ENCODE data around the gene TSPAN9.

The TSPAN9 gene

DNA sequence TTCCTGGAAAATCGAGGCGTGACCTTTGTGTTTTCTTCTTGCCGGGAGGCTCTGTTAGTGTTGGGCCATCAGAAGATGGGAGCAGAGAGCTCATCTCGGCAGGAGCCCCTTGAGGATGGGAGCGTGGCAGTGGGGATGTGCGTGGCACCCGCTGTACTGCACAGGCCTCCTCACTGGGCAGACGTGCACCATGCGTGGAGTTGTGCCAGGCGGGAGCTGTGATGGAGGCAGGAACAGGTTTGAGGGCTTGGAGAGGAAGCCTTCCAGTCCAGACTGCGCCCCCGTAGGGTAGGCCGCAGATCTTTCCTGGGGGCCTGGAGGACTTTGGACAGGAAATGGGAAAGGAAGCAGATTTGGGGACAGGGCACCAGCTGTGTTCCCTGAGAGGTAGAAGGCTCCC is 197.5 kb downstream of the TSPAN9 start:
- DNase-seq (ENCODE audit: low read depth in 3 of 3), result no peak

DNA sequence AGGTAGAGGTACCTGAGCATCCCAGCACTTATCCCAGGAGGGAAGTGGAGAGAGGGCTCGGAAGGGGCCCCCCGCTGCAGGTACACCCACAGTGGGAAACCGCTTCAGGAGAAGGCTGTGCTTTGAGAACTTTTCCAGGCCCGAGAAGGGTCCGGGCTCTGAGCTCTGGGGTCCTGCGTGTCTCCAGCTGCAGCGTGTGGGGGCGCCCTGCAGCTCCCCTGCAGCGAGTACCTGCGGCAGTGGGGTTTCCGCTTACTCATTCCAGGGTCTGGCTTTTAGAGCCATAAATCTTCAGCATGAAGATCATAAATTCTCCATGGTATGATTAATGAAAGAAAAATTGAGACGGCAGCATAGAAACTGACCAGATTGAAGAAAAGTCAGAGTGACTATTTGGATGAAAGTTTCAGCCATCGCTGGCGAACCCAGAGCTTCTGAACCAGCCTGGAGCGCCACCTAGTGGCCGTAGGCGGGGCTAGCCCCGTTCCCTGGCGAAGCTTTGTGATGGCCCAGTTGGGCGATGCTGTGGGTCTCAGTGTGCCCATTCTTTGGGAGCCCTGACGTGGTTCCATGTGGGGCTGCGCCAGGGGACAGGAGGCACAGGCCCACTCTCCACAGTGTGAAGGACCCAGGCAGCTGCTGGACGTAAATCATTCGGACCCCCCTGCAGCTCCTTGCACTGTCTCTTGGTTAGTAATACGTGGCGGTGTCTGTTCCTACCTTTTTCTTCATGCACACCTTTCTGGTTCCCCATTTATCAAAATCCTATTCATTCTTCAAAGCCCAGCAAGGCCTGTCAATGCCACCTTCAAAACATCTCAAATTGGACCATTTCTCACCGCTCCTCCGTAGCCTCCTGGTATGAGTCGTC is 198.2 kb downstream of the TSPAN9 start:
- peak; percentile 33 to 56 (median 52) for DNase-seq (ENCODE audit: low read depth in 3 of 3)

DNA sequence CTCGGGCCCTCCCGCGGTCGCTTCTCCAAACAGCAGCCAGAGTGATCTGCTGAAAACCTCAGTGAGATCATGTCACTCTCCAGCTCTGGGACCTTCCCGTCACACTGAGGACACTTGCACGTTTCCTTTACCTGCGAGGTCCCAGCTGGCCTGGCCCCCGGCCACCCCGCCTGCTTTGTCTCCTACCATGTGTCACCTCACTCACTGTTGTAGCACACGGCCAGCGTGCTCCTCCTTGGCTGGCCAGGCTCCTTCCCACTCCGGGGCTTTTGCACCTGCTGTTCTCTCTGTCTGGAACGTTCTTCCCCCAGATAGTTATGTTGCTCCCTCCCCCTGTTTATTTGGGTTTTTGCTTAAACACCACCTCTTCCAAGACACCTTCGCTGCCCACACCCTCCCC is 199.0 kb downstream of the TSPAN9 start:
- no peak for DNase-seq (ENCODE audit: low read depth in 3 of 3)

DNA sequence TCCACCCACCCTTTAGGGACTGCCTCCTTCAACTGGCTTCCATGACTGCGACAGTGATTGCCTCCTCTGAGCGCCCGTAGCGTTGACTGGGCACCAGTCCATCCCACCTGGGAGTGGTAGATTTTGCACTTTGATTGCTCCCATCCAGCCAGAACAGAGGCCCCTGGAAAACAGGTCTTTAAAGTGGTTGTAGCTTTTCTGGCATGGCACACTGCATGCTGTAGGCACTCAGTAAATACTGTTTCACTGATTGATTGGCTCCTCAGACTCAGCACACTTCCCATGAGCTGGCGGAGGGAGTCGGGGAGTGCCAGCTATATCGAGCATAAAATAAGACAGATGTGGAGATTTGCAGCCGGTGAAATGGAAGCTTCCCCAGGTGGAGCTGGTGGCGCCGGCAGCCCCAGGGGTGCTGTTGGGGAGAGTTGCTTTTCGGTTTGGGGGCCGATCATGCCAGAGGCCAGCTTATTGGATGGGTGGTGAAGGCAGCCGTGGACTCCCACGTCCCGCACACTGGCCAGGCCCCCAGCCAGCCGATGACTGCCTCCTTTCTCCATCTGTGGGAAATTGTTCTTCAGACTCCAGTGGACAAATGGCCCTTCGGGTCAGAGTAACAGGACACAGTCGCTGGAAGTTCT is 200.2 kb downstream of the TSPAN9 start:
- DNase-seq (ENCODE audit: low read depth in 3 of 3), result no peak

DNA sequence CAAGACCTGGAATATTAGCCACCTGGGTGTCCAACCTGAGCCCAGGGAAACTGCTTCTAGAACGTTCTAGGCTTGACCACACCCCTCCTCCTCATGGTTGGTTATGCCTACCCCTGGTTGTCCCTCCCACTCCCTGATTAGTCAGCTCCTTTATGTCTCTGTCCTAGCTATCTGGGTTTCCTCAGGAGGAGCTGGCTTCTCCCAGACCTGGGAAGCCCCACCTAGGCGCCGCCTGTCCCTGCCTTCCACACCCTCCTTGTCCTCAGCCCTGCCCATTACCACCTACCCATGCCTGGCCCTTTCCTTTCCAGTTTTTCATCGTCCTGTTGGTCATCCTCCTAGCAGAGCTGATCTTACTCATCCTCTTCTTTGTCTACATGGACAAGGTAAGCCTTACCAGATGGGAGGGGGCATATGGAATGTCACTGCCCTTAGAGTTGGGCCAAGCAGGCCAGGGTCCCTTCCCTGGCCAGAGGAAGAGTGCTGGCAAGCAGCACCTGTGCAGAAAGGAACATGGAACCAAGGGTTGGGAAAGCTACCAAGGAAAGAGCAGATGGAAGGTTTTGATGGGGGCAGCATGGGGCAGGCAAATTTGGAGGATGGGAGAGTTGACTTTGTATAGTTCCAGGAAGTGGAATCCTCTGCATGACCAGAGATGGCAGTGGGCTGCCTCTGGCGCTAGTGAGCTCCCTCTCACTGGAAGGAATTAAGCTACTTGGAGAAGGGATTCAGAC is 201.7 kb downstream of the TSPAN9 start:
- DNase-seq (ENCODE audit: low read depth in 3 of 3), result no peak

DNA sequence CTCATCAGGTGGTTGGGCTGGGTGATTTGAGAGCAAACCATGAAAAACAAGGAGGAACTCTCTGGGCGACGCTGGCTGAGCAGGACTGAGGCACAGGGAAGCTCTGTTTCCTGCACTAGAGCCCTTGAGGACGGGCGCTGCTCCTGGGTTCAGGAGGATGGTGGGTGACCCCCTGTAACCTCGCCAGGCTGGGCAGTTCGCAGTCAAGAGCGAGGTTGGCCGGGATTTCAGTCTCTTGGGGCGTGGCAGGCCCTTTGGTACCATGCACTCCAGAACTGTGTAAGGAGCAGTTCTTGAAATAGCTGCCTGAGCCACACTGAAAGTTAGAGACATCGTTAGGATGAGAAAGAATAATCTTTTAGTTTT is 202.2 kb downstream of the TSPAN9 start:
- no peak for DNase-seq (ENCODE audit: low read depth in 3 of 3)

- DNase-seq (ENCODE audit: low read depth in 3 of 3), result no peak
Measured at GRCh38 chr12:3279832-3280231, 202.7 kb downstream of the TSPAN9 start.

- DNase-seq (ENCODE audit: low read depth in 3 of 3), result no peak
Measured at GRCh38 chr12:3280967-3281366, 203.8 kb downstream of the TSPAN9 start.

- DNase-seq (ENCODE audit: low read depth in 3 of 3), result no peak
Measured at GRCh38 chr12:3281588-3282383, 204.6 kb downstream of the TSPAN9 start.

DNA sequence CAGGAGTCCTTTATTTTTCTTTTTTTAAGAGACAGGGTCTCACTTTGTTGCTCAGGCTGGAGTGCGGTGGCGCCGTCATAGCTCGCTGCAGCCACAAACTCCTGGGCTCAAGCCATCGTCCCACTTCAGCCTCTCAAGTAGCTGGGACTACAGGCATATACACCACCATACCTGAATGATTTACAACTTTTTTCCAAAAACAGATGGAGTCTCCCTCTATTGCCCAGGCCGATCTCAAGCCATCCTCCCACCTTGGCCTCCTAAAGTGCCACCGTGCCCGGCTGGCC is 205.1 kb downstream of the TSPAN9 start:
- no peak for DNase-seq (ENCODE audit: low read depth in 3 of 3)

- no peak for DNase-seq (ENCODE audit: low read depth in 3 of 3)
Measured at GRCh38 chr12:3283137-3283680, 206.0 kb downstream of the TSPAN9 start.

DNA sequence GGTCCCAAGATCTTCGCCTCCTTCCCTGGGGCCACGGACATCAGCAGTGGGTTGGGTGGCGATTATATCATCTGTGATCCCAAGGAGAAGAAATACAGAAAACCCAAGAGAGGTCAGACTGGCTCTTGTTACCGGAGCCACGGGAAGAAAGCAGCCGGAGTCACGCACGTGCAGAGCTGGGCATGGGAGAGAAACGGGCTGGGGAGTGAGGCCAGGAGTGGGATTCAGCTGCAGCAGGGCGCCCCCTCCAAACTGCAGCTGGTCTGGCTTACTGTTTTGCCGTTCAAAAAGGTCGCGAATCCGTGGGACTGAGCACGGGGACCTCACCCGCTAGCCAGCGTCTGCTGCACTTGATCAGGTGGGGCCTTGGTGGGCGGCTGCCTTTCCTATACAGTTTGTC is 207.2 kb downstream of the TSPAN9 start:
- DNase-seq (ENCODE audit: low read depth in 3 of 3), result no peak

DNA sequence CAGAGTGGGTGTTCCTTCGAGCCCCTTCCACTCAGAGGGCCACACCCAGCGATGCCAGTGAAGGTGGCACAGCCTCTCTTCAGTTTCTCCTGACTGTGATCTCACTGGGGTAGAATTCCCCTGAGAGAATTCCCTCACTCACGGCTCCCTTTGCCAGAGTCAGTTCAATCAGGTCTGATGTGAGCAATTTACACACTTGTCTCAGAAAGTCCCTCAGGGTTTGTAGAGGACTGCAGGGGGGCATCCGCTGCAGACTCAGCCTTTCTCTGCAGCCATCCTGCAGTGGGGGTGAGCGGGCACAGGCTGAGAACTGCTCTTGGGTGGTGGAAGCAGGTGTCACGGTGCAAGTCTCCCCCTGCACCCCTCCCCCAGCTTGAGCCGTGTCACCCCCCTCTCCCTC is 208.4 kb downstream of the TSPAN9 start:
- DNase-seq (ENCODE audit: low read depth in 3 of 3), result no peak

DNA sequence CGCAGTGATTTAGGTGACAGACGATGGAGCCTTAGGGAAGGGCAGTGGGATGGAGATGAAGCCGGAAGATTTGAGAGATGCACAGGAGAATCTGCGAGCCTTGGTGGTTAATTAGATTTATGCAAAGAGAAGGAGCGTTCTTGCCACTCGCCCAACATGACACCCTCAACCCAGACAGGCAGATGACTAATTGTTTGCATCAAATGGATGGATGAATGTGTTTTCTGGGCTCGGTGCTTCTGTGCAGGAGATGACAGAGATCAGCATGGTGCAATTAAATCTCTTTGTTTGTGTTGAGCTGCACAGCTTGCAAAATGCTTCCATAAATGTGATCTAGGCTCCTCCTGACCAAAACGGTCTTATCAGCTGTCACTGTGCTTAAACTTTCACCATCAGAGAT is 211.5 kb downstream of the TSPAN9 start:
- no peak for DNase-seq (ENCODE audit: low read depth in 3 of 3)

GRCh38 chr12:3289702-3290101 is 212.5 kb downstream of the TSPAN9 start:
- DNase-seq (ENCODE audit: low read depth in 3 of 3), result no peak

DNA sequence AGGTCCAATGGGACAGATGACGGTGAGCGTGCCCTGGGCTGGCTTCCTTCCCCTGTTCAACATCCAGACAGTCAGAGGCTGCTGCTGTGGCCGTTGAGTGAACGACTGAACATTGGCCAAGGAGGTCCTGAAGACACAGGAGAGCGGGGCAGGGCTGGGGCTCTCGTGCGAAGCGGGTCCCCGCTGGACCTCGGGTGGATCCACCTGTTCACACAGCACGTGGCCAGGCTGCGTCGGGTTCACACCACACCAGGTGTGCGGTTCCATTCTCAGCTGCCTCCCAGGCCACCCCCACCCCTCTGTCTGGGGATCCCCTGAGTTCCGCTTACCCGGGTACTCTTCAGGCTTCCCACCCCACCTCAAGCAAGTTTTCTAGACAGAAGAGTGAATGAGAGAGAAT is 214.8 kb downstream of the TSPAN9 start:
- no peak for DNase-seq (ENCODE audit: low read depth in 3 of 3)

GRCh38 chr12:3292677-3293412 is 215.7 kb downstream of the TSPAN9 start:
- DNase-seq (ENCODE audit: low read depth in 3 of 3), result no peak

GRCh38 chr12:3293446-3294161 is 216.4 kb downstream of the TSPAN9 start:
- DNase-seq (ENCODE audit: low read depth in 3 of 3), result no peak

DNA sequence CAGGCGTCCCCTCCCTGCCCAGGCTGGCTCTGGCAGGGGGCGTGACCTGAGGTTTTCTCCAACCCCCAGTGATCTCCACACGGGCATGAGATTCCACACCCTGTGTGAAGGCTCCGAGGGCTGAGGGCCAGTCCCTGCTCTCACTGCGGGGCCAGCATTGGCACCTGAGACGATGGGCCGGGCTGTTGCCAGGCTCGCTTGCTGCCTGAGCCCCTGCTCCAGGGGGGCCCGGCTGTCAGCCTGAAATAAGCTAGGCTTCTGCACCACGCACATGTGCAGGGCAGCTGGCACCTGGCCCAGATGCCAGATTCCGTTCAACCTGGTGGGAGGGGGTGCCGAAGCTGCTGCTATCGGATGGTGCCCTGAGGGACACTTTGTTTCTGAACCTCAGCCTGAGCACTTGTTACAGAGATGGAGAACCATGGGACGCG is 217.3 kb downstream of the TSPAN9 start:
- DNase-seq (ENCODE audit: low read depth in 3 of 3), result no peak

DNA sequence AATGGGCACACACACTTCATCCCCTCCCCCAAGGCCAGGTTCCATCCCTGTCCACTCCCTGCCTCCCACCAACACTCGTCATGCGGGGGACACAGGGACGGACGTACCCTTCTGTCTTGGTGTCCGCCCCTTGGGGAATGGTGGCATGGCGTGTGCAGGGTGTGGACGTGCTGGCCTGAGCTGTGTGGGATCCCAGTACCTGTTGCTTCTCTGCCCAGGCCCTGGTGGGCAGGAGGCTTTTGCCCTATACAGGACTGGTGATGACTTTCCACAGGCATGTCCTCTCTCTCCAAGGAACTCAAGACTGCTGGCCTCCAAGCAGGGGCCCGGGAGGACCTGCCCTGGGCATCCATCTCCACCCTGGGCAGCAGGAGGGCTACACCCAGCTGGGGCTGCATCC is 218.0 kb downstream of the TSPAN9 start:
- DNase-seq (ENCODE audit: low read depth in 3 of 3), result no peak

All from stimulated activated CD4-positive, alpha-beta T cell treated with anti-CD3 and anti-CD28 coated beads, TNF-alpha, amount 100 ng/mL, for 4 hours (primary cell).